ENCODE data around the gene NPTXR.

Gene NPTXR

DNA sequence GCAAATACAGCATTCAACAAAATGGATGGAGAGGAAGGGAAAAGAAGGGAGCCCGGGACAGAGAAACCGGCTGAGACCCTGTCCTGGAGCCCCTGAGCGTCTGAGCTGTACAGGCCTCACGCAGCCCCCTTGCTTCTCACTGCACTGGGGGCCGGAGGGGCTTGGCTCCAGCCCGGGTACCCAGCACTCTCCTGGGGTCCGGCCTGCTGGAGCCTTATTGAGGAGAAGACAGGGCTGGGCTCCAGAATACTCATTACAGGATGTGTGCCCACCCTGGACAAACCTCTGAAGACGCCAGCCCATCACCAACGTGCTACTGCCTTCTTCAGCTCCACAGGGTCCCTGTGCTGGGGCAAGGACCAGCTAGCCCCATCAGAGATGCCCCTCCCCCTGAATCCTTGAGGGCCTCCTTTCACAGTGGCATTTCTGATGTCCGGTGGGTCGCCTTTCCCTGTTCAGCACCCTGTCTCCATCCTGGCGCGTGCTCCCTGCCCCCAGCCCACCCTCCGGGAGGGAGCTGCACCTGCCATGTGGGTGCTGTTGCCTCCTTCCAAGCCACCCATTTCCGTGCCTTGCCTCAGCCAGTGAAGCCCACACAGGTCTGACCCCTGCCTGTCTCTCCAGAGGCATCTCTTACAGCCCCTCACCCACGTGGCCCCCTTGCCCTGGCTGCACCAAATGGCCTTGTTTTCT lies 73.4 kb downstream of the NPTXR start:
- DNase-seq (ENCODE audit: low read depth in 3 of 3): no peak
